Measurements from ENCODE around the gene MAP3K20. TPM values are rescaled to one million over a fixed set of nuclear protein-coding genes. Genes with fewer than 3 reads are reported as not detected.

The MAP3K20 gene
- total RNA-seq, 2 experiments from 2014 or later = 8.0 to 10.2 TPM

DNA sequence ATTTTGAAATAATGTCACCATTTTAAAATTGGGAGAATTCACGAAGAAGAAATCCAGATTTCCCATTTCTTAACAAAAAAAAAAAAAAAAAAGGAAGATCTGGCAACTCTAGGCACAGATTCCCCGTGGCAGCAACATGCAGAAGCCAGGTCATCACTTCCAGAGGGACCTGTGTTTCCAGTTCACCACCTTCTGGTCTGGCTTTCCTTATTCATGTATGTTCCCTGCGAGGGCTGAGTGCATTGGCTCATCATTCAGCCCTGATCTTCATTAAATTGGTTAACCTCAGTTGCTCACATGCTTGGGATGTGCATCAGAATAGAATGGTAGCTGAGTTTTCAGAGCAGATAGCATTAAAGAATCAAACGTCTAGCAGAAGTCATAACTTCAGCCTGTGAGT is 25.0 kb upstream of the MAP3K20 start:
- intact Hi-C loops (cut with micrococcal nuclease) = no loop called here
- H3K9me3 Mint-ChIP-seq = no peaks in the 10 kb centered on the region
- peaks cover 10% of the 10 kb centered on the region for H3K4me1 Mint-ChIP-seq (ENCODE audit: low read depth)
- H3K27me3 Mint-ChIP-seq = peaks cover 7% of the 10 kb centered on the region
- H3K36me3 Mint-ChIP-seq (ENCODE audit: low read depth) = no peaks in the 10 kb centered on the region
- no peak overlapping the region for H3K4me3 Mint-ChIP-seq
- ChIA-PET CTCF (no interaction called here), POLR2A (no interaction called here)
- ATAC-seq = no peak
- H3K27ac Mint-ChIP-seq = no peak overlapping the region
- no peak for DNase-seq
- TF ChIP-seq, protein P1, sequence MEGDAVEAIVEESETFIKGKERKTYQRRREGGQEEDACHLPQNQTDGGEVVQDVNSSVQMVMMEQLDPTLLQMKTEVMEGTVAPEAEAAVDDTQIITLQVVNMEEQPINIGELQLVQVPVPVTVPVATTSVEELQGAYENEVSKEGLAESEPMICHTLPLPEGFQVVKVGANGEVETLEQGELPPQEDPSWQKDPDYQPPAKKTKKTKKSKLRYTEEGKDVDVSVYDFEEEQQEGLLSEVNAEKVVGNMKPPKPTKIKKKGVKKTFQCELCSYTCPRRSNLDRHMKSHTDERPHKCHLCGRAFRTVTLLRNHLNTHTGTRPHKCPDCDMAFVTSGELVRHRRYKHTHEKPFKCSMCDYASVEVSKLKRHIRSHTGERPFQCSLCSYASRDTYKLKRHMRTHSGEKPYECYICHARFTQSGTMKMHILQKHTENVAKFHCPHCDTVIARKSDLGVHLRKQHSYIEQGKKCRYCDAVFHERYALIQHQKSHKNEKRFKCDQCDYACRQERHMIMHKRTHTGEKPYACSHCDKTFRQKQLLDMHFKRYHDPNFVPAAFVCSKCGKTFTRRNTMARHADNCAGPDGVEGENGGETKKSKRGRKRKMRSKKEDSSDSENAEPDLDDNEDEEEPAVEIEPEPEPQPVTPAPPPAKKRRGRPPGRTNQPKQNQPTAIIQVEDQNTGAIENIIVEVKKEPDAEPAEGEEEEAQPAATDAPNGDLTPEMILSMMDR (IDR thresholded peaks at IDR 0.05) = no peak

DNA sequence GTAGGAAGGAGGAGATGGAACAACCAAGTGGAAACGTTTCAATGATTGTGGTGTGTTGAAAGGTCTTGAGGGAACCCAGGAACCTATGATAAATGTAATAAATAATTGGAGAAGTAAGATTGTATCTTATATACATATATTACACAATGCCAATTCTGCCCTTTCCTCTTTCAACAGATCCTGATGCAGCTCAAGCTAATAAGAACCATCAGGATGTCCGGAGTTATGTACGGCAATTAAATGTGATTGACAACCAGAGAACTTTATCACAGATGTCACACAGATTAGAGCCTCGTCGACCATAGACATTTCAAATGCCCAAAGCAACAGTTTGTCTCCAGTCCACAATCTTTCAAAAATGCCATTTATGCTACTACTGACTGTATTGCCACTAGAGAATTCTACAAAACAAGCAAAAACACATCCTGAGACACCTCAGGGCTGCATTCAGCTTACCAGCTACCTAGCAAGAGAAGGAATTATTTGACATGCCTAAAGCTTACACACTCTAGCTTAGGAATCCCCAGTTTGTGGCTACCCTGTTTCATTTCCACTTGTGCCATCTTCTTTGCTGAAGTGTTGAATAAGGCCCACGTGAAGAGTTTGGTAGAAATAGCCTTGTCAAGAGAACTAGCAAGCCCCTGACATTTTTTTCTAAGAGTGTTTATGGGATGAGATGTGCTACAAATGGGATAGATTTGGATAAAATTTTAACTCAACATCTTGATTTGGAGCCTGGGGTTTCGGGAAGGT is 24.0 kb upstream of the MAP3K20 start:
- Mint-ChIP-seq H3K27ac (no peak overlapping the region), H3K4me3 (no peak overlapping the region), H3K4me1 (ENCODE audit: low read depth) (peaks cover 10% of the 10 kb centered on the region), H3K36me3 (ENCODE audit: low read depth) (no peaks in the 10 kb centered on the region), H3K9me3 (no peaks in the 10 kb centered on the region), H3K27me3 (peaks cover 10% of the 10 kb centered on the region)
- ATAC-seq (no peak), DNase-seq (no peak)
- intact Hi-C loops (cut with micrococcal nuclease) = no loop called here
- TF ChIP-seq, protein P1 (IDR thresholded peaks at IDR 0.05) = no peak
- ChIA-PET CTCF (no interaction called here), POLR2A (no interaction called here)

DNA sequence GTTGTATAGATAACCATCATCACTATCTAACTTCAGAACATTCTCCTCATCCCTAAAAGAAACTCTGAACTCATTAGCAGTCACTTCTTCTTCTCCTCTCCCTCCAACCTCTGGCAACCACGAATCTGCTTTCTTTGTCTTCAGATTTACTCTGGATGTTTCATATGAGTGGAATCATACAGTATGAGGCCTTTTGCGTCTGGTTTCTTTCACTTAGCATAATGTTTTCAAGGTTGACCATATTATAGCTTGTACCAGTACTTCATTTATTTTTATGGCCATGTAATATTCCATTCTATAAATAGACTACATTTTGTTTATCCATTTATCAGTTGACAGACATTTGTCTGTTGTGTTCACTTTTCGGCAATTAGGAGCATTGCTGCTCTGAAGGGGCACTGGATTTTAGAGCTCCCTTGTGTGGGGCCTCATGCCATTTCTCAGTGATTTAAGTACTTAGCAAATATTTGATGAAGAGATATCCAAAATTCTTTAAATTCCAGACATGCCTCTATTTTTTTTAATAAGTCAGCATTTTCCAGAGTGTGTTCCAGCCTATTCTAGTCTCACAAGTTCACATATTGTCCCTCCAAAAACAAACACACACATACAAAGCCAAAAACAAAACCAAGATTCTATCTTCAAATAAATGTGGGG is 22.5 kb upstream of the MAP3K20 start:
- Mint-ChIP-seq H3K36me3 (ENCODE audit: low read depth) (no peaks in the 10 kb centered on the region), H3K4me3 (no peak overlapping the region), H3K9me3 (no peaks in the 10 kb centered on the region), H3K27ac (no peak overlapping the region), H3K4me1 (ENCODE audit: low read depth) (peaks cover 10% of the 10 kb centered on the region), H3K27me3 (peaks cover 18% of the 10 kb centered on the region)
- POLR2A ChIA-PET = no interaction called here
- ATAC-seq (no peak), DNase-seq (no peak)
- CTCF ChIA-PET = interaction anchor here (3.4 kb wide), 1 partner anchor 157 kb away, joined by 12 read pairs; no protein-coding TSS in a partner anchor
- TF ChIP-seq, protein P1 (IDR thresholded peaks at IDR 0.05) = no peak
- intact Hi-C loops (cut with micrococcal nuclease) = no loop called here

DNA sequence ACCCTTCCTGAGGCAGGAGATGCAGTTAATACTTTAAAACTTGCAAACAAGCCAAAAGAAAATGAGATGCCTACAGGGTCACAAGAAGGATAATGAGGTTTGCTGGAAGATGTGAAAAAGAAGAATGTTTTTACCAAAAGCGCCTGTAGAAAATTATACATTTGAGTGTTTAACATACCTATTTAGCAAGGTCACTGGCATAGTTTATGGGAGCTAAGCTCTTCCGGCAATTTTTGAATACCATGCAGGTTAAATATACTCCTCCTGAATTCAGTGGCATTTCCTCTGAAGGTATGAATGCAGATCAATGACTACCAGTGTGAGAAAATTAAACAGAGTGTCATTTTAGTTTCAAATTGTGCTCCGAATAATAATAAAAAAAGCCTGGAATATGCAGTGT is 21.2 kb upstream of the MAP3K20 start:
- CTCF ChIA-PET = interaction anchor here (1.0 to 3.4 kb wide), 3 partner anchors 10 to 156 kb away, joined by 3 to 12 read pairs (median 3); no protein-coding TSS in a partner anchor
- Mint-ChIP-seq H3K4me1 (ENCODE audit: low read depth) (peaks cover under 1% of the 10 kb centered on the region), H3K4me3 (no peak overlapping the region), H3K27ac (no peak overlapping the region), H3K27me3 (peaks cover 18% of the 10 kb centered on the region), H3K9me3 (no peaks in the 10 kb centered on the region), H3K36me3 (ENCODE audit: low read depth) (no peaks in the 10 kb centered on the region)
- TF ChIP-seq, protein P1 (IDR thresholded peaks at IDR 0.05) = no peak
- ATAC-seq = no peak
- no peak for DNase-seq
- POLR2A ChIA-PET = interaction anchor here (0.6 kb wide), 1 partner anchor 84 kb away, joined by 3 read pairs; no protein-coding TSS in a partner anchor
- intact Hi-C loops (cut with micrococcal nuclease) = no loop called here

Data from activated CD8-positive, alpha-beta T cell treated with anti-CD3 and anti-CD28 coated beads for 36 hours (primary cell).